Measurements from ENCODE around the gene SCN2B.

GRCh38 chr11:118167253-118167652 lies 9.2 kb downstream of the SCN2B start:
- TF ChIP-seq POLR2A (IDR thresholded peaks at IDR 0.05) (no peak), CTCF (IDR thresholded peaks at IDR 0.05) (no peak), EP300 (IDR thresholded peaks at IDR 0.05) (no peak)

All from stomach (tissue), 4 donors.